Suppressor macrophage (primary cell): ENCODE measurements around the gene PEX7.
"Not testable (repeated sequence)": the region's sequence is repeated elsewhere in the genome, so short reads cannot be mapped to it uniquely, and the experiment has no call there.

Experiments
- DNase-seq, 4 experiments: peaks; one replicate each; pipeline ENCODE4 v3.0.0-alpha.2; 2020 to 2022

The PEX7 gene

GRCh38 chr6:136952714-136953260, 130.4 kb downstream of the PEX7 start:
- DNase-seq = no peak

DNA sequence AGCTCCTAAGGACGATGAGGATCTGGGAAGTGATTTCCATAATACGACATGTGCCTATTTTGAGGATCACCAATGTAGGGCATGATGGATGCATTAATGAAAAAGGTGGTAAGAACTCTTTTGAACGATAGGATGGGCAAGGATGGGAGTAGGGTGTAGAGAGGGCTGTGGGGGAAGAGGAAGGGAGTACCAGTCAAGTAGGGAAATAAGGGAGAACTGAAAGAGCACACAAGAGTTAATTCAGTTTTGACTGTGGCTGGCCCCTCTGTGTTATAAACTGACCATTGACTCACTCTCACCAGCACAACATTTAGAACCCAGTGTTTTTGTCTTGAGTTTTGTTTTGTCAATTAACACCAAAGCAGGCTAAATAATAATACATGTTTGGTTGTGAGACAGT, 132.7 kb downstream of the PEX7 start:
- DNase-seq = no peak

DNA sequence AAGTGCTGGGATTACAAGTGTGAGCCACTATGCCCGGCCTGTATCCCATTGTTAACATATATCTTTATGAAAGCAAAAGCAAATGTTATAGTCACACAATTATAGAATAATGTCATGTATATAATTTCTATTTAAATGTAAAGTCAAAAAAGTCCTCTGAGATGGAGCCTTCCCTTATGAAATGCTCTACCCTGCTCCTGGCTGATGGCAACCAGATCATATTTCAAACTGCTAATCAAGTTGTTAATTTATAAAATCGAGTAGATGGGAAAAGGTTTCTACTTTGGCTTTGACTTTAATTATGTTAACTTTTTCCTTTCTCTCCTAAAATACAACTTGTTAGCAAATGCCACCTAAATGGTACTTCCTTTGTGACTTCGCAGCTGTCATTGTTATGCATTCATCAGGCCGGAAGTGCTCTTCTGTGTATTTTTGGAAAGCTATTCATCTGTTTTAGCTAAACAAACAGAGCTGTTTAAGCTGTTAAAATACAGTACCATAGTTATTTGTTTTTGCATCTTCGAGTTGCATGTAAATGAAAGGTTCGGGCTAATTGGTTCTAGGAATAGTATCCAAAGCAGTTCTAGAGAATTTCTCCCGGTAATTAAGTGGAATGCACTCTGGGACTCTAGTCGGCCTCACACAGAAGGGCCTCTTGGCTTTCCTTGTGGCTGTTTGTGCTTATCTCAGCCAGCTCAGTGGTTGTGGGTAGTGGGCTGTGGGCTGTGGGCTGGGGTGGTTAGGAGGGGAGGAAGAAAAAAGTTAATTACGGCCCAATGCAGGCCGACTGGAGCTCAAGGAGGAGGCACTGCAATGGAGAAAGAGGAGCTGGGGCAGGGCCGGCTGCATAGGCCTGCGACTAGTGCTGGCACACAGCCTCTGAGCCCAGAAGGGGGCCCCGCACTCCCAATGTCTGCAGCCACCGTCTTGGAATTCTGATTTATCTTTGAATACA, 134.5 kb downstream of the PEX7 start:
- no peak for DNase-seq

GRCh38 chr6:136958168-136958567, 135.8 kb downstream of the PEX7 start:
- no peak for DNase-seq

DNA sequence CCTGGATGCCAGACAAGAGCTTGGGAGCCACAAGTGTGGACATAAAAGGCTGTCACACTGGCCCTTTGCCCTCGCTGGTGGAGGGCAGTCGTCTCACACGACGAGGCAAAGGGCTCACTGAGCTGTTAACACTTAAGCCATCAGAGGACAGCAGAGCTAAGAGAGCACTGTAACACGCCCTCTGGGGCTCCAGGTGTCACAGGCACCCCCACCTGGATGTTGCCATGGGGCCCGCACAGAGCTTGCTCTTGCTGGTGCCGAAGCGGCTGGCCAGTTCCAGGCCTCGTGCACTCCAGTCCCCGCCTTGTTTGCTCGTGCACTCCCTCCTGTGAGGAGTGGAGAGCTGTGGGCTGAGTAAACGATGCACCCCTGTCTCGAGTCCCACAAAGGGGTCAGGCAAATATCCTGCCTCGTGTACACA, 137.1 kb downstream of the PEX7 start:
- no peak for DNase-seq

DNA sequence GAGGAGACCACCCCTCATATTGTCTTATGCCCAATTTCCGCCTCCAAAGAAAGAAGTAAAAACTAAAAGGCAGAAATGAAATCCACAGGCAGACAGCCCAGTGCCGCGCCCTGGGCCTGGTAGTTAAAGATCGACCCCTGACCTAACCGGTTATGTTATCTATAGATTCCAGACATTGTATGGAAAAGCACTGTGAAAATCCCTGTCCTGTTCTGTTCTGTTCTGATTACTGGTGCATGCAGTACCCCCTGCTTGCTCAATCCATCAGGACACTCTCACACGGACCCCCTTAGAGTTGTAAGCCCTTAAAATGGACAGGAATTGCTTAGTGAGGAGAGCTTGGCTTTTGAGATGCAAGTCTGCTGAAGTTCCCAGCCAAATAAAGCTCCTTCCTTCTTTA, 137.5 kb downstream of the PEX7 start:
- not testable (repeated sequence) for DNase-seq

GRCh38 chr6:136960781-136961180, 138.4 kb downstream of the PEX7 start:
- no peak for DNase-seq

DNA sequence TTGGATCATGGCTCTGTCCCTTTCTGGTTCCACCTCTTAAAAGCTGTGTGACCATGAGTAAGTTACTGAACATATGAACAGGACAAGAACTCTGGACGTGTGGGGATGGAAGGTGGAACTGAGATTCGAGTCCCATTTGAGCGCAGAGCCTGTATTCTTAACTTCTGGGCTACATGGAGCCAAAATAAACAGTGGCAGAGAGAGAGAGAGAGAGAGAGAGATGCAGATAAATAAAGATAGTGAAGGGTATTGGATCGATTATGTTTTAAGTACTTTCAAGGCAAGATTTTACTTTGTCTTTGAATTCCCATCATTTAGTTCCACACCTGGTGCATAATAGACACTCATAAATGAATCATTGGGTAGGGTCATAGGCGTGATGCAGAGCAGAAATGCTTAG, 139.5 kb downstream of the PEX7 start:
- DNase-seq = no peak

GRCh38 chr6:136962661-136963060, 140.3 kb downstream of the PEX7 start:
- no peak for DNase-seq

GRCh38 chr6:136963259-136963658, 140.9 kb downstream of the PEX7 start:
- DNase-seq = no peak
